GM19239 (cell line): Measurements from ENCODE around the gene MC1R.
"Not testable (repeated sequence)": the region's sequence is repeated elsewhere in the genome, so short reads cannot be mapped to it uniquely, and the experiment has no call there.

Experiments used
- DNase-seq: peaks from one replicate; pipeline ENCODE4 v3.0.0; 2011; ENCODE audit warnings: low spot score; ENCODE audit not compliant: insufficient read length
- FAIRE-seq: peaks from 2 replicates; lab custom pipeline; 2011; peaks lifted over from hg19 to GRCh38; lab: Jason Lieb, UNC

MC1R gene

GRCh38 chr16:89918453-89919347 is at the start of gene MC1R:
TSS of gene MC1R (plus strand) at chr16:89918862. CDS start at chr16:89919259, 397 bp downstream.
- DNase-seq = peak; percentile 59
- peak; percentile 72 for FAIRE-seq

GRCh38 chr16:89869911-89870310 is 48.8 kb upstream of the MC1R start:
- no peak for FAIRE-seq
- DNase-seq = no peak

GRCh38 chr16:89870440-89870839 is 48.2 kb upstream of the MC1R start:
- DNase-seq (no peak), FAIRE-seq (no peak)

GRCh38 chr16:89871895-89872294 is 46.8 kb upstream of the MC1R start:
- FAIRE-seq = no peak
- DNase-seq = no peak

GRCh38 chr16:89873109-89873971 is 45.3 kb upstream of the MC1R start, which contains the start of gene TCF25:
TSS of gene TCF25 (plus strand) at chr16:89873592. CDS start at chr16:89873668, 76 bp downstream.
- DNase-seq (peak; percentile 63), FAIRE-seq (peak; percentile 11)

GRCh38 chr16:89873972-89874689 is 44.5 kb upstream of the MC1R start:
- FAIRE-seq = peak; percentile 99

GRCh38 chr16:89879123-89879522 is 39.5 kb upstream of the MC1R start:
- FAIRE-seq, DNase-seq: not testable (repeated sequence)

More at GRCh38 chr16:89873972-89874689, 44.5 kb upstream of the MC1R start:
- DNase-seq = peak; percentile 77

- no peak for FAIRE-seq
These were observed 37.9 kb upstream of the MC1R start for GRCh38 chr16:89880477-89881367.

GRCh38 chr16:89881368-89881730 is 37.3 kb upstream of the MC1R start:
- DNase-seq = no peak
- FAIRE-seq = no peak

More at GRCh38 chr16:89880477-89881367, 37.9 kb upstream of the MC1R start:
- no peak for DNase-seq

GRCh38 chr16:89883346-89884040 is 35.2 kb upstream of the MC1R start:
- no peak for FAIRE-seq
- DNase-seq = no peak

- FAIRE-seq (no peak), DNase-seq (no peak)
These were observed 34.6 kb upstream of the MC1R start for GRCh38 chr16:89884041-89884421.

- no peak for FAIRE-seq
These were observed 31.4 kb upstream of the MC1R start for GRCh38 chr16:89887243-89887642.

GRCh38 chr16:89890200-89890599 is 28.5 kb upstream of the MC1R start:
- DNase-seq (no peak), FAIRE-seq (no peak)

More at GRCh38 chr16:89887243-89887642, 31.4 kb upstream of the MC1R start:
- DNase-seq = no peak

GRCh38 chr16:89890886-89891657 is 27.6 kb upstream of the MC1R start:
- FAIRE-seq (no peak), DNase-seq (no peak)

- DNase-seq (no peak), FAIRE-seq (no peak)
These were observed 26.5 kb upstream of the MC1R start for GRCh38 chr16:89892055-89892630.

- no peak for FAIRE-seq
- no peak for DNase-seq
These were observed 26.0 kb upstream of the MC1R start for GRCh38 chr16:89892635-89893034.
